ENCODE data around the gene SLC11A1.

Gene SLC11A1

DNA sequence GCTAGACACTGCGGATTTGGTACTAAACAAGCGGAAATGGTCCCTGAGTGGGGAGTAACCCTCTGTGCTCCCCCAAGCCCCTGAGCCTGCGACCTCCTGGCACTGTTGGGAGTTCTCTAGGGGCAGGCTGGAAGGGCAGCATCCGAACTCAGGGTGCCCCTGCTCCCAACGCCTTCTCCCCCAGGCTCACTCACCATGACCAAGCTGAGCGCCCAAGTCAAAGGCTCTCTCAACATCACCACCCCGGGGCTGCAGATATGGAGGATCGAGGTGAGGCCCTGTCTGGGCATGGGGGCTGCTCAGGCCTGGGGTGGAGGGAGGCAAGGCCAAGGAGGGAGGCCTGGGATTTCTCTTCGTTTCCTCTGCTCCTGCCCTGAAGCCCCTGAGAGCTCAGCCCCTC is 41.5 kb downstream of the SLC11A1 start:
- H3K4me3 Mint-ChIP-seq: no peak overlapping the region
- no peaks in the 10 kb centered on the region for H3K9me3 Mint-ChIP-seq
- H3K36me3 Mint-ChIP-seq (ENCODE audit: low read depth): no peaks in the 10 kb centered on the region
- no peaks in the 10 kb centered on the region for H3K27me3 Mint-ChIP-seq
- H3K4me1 Mint-ChIP-seq (ENCODE audit: low read depth): no peaks in the 10 kb centered on the region
- no peak overlapping the region for H3K27ac Mint-ChIP-seq
- DNase-seq: no peak

DNA sequence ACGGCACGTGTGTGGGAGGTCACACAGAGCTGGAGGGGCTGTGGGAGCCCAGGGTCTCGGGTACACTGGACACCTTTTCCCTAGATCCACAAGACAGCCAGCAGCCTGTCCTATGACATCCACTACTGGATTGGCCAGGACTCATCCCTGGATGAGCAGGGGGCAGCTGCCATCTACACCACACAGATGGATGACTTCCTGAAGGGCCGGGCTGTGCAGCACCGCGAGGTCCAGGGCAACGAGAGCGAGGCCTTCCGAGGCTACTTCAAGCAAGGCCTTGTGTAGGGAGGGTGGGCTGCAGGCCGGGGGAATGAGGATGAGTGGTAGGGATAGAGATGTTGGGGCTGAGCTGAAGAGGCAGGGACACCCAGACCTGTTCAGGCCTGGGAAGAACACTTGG is 43.5 kb downstream of the SLC11A1 start:
- H3K9me3 Mint-ChIP-seq: no peaks in the 10 kb centered on the region
- H3K27ac Mint-ChIP-seq: no peak overlapping the region
- no peaks in the 10 kb centered on the region for H3K4me1 Mint-ChIP-seq (ENCODE audit: low read depth)

DNA sequence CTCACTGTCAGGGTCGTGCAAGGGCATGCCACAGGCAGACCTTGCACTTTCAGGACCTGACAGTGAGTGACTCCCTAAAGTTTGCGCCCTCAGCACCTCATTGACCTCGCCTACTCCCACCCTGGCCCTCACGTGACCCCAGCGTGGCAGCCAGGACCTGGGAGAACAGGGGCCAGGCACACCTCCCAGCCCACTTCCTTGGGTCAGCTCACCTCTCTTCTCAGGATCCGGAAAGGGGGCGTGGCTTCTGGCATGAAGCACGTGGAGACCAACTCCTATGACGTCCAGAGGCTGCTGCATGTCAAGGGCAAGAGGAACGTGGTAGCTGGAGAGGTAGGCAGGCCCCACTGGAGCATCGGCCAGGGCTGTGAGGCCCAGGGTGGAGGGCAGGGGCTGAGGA is 45.7 kb downstream of the SLC11A1 start:
- Mint-ChIP-seq H3K4me1 (ENCODE audit: low read depth) (no peaks in the 10 kb centered on the region), H3K27me3 (no peaks in the 10 kb centered on the region), H3K27ac (no peak overlapping the region), H3K36me3 (ENCODE audit: low read depth) (no peaks in the 10 kb centered on the region), H3K9me3 (no peaks in the 10 kb centered on the region), H3K4me3 (no peak overlapping the region)
- no peak for DNase-seq

More for the DNA sequence above, 43.5 kb downstream of the SLC11A1 start:
- Mint-ChIP-seq H3K36me3 (ENCODE audit: low read depth) (no peaks in the 10 kb centered on the region), H3K4me3 (no peak overlapping the region), H3K27me3 (no peaks in the 10 kb centered on the region)
- no peak for DNase-seq

DNA sequence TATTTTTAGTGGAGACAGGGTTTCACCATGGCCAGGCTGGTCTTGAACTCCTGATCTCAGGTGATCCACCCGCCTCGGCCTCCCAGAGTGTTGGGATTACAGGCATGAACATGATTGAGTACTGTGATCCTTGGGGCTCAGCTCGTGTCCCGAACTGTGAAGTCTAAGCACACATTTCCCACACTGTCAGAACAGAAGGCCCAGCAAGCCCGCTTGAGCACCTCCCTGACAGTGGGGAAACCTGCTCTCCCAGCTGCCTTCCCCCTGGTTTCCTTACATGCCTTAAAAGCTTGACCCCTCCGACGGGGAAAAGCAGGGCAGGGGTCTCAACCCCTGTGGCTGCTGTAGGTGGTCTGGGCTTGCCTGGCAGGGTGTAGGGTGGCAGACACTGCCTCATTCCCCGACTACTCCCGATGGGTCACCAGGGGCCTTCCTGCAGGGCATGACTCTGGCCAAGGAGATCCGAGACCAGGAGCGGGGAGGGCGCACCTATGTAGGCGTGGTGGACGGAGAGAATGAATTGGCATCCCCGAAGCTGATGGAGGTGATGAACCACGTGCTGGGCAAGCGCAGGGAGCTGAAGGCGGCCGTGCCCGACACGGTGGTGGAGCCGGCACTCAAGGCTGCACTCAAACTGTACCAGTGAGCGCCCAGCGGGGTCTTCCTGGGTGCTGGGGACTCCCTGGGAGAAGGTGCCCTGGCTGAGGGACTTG is 46.9 kb downstream of the SLC11A1 start:
- Mint-ChIP-seq H3K36me3 (ENCODE audit: low read depth) (no peaks in the 10 kb centered on the region), H3K27me3 (no peaks in the 10 kb centered on the region), H3K4me3 (no peak overlapping the region), H3K4me1 (ENCODE audit: low read depth) (no peaks in the 10 kb centered on the region), H3K27ac (no peak overlapping the region), H3K9me3 (no peaks in the 10 kb centered on the region)
- no peak for DNase-seq

DNA sequence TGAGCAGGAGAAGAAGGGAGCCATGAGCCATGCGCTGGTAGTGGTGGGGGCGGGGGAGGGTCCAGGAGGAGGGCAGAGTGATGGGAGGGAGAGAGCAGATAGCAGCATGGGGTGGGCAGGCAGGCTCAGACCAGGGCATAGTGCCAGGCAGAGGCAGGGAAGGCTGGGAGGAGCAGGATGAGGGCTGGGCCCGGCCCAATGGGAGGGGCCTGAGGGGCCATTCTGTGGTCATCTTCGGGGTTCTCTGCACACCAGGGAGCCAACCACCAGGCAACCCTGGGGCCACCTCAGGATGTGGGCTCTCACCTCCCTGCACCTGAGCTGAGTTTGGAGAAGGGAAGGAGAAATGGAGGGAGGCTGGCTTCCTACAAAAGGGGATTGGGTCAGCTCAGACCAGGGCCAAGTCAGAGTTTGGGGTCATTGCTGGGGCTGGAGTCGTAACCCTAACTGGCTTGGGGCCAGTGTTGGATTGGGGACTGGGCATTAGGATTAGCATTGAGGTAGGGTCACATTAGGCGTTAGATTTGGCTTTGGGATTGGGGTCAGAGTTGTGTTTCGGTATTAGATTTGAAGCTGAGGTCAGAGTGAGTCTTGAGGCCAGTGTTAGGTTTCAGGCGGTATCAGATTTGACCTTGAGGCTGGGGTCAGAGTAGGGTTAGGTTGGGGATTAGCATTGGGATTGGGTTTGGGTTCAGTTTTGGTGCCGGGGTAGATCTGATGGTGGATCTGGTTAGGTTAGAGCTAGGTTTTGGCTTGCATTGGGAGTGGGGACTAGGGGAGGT is 48.0 kb downstream of the SLC11A1 start:
- DNase-seq: no peak
- H3K27me3 Mint-ChIP-seq: no peaks in the 10 kb centered on the region
- no peaks in the 10 kb centered on the region for H3K4me1 Mint-ChIP-seq (ENCODE audit: low read depth)
- H3K36me3 Mint-ChIP-seq (ENCODE audit: low read depth): no peaks in the 10 kb centered on the region
- no peak overlapping the region for H3K4me3 Mint-ChIP-seq
- no peaks in the 10 kb centered on the region for H3K9me3 Mint-ChIP-seq
- no peak overlapping the region for H3K27ac Mint-ChIP-seq

DNA sequence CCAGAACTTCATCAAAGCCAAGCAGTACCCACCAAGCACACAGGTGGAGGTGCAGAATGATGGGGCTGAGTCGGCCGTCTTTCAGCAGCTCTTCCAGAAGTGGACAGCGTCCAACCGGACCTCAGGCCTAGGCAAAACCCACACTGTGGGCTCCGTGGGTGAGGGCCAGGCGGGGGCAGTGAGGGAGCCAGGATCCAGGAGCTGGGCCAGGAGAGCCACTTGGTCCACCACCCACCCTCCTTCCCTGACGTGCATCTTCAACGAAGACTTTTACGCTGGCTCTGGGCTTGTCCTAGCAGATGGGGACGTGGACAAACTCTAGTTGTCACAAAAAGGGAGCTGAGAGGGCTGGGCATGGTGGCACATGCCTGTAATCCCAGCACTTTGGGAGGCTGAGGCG is 48.6 kb downstream of the SLC11A1 start:
- Mint-ChIP-seq H3K9me3 (no peaks in the 10 kb centered on the region), H3K36me3 (ENCODE audit: low read depth) (no peaks in the 10 kb centered on the region), H3K27ac (no peak overlapping the region)

DNA sequence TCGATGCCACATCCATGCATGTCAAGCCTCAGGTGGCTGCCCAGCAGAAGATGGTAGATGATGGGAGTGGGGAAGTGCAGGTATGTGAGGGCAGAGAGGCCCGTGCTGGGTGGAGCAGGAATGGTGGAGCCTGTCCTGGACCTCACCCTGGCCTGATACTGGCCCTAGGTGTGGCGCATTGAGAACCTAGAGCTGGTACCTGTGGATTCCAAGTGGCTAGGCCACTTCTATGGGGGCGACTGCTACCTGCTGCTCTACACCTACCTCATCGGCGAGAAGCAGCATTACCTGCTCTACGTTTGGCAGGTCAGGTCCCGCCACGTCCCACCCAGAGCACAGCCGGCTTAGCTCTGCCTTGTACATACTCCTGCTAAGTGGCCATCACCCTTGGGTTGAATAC is 49.8 kb downstream of the SLC11A1 start:
- DNase-seq: no peak
- Mint-ChIP-seq H3K4me1 (ENCODE audit: low read depth) (no peaks in the 10 kb centered on the region), H3K27me3 (no peaks in the 10 kb centered on the region), H3K9me3 (no peaks in the 10 kb centered on the region), H3K36me3 (ENCODE audit: low read depth) (no peaks in the 10 kb centered on the region), H3K4me3 (no peak overlapping the region), H3K27ac (no peak overlapping the region)

More for the DNA sequence above, 48.6 kb downstream of the SLC11A1 start:
- no peak overlapping the region for H3K4me3 Mint-ChIP-seq
- no peak for DNase-seq
- H3K27me3 Mint-ChIP-seq: no peaks in the 10 kb centered on the region
- H3K4me1 Mint-ChIP-seq (ENCODE audit: low read depth): no peaks in the 10 kb centered on the region

DNA sequence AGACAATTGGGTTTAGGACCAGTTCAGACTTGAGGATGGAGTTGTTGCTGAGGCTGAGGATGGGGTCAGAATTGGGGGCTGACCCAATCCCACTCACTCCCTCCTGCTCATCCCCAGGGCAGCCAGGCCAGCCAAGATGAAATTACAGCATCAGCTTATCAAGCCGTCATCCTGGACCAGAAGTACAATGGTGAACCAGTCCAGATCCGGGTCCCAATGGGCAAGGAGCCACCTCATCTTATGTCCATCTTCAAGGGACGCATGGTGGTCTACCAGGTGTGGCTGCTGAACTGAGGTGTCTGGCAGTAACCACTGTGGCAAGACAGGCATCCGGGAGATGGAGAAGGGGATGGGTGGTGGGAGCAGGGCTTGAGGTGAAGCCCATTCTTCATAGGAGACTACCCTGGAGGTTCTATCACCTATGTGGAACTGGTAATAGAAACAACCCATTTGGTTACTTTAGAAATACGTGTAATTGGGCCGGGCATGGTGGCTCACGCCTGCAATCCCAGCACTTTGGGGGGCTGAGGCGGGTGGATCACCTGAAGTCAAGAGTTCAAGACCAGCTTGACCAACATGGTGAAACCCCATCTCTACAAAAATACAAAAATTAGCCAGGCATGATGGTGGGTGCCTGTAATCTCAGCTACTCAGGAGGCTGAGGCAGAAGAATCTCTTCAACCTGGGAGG is 50.7 kb downstream of the SLC11A1 start:
- no peaks in the 10 kb centered on the region for H3K4me1 Mint-ChIP-seq (ENCODE audit: low read depth)
- H3K27ac Mint-ChIP-seq: no peak overlapping the region
- H3K9me3 Mint-ChIP-seq: no peaks in the 10 kb centered on the region
- H3K27me3 Mint-ChIP-seq: no peaks in the 10 kb centered on the region
- H3K36me3 Mint-ChIP-seq (ENCODE audit: low read depth): no peaks in the 10 kb centered on the region
- DNase-seq: peak; percentile 7
- H3K4me3 Mint-ChIP-seq: no peak overlapping the region

DNA sequence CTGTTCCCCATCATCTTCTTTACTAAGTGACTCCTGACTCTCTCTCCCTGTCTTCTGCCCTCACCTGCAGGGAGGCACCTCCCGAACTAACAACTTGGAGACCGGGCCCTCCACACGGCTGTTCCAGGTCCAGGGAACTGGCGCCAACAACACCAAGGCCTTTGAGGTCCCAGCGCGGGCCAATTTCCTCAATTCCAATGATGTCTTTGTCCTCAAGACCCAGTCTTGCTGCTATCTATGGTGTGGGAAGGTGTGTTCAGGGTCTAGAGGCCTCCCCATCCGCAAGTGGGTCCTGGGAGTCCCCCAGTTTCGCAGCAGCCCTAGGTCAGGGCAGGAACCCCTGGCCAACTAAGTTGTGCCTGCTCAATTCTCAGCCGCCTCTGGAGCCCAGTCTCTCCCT is 52.4 kb downstream of the SLC11A1 start:
- H3K9me3 Mint-ChIP-seq: no peaks in the 10 kb centered on the region
- no peak overlapping the region for H3K27ac Mint-ChIP-seq
- H3K27me3 Mint-ChIP-seq: no peaks in the 10 kb centered on the region
- H3K36me3 Mint-ChIP-seq (ENCODE audit: low read depth): no peaks in the 10 kb centered on the region
- H3K4me1 Mint-ChIP-seq (ENCODE audit: low read depth): no peaks in the 10 kb centered on the region
- no peak overlapping the region for H3K4me3 Mint-ChIP-seq
- DNase-seq: peak; percentile 8

DNA sequence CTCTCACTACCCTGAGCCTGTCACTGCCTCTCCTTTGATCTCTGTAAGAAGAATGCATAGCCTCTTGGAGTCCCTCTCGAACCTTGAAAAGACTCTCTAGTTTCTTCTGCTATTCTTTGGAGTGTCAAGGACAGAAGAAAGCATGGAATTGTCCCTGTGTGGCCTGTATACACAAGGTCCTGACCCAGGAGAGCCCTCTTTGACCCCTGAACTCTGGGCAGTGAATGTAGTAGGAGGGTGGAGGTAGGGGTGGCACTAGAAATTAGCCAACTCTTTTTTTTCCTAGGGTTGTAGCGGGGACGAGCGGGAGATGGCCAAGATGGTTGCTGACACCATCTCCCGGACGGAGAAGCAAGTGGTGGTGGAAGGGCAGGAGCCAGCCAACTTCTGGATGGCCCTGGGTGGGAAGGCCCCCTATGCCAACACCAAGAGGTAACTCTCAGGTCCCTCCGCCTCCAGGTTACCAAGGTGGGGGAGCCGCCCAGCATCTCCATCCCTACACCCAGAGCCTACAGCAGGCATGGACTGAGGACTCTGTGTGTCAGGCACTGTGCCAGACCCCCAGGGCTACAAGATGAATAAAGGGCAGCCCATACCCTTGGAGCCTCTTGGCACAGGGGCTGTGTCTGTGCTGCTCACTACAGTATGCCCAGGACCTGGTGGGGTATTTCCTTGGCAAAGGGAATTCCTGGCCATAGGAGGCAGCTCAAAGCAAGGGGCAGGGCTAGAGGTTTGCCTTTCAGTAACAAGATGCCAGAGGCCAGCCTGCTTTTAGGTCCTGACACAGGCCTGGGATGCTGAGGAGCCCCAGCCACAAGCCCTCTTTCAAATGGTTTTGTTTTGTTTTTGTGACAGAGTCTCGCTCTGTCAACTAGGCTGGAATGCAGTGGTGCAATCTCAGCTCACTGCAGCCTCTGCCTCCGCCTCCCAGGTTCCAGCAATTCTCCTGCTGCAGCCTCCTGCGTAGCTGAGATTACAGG is 53.2 kb downstream of the SLC11A1 start:
- DNase-seq: peak; percentile 22
- no peaks in the 10 kb centered on the region for H3K36me3 Mint-ChIP-seq (ENCODE audit: low read depth)
- no peaks in the 10 kb centered on the region for H3K27me3 Mint-ChIP-seq
- no peak overlapping the region for H3K4me3 Mint-ChIP-seq
- no peaks in the 10 kb centered on the region for H3K4me1 Mint-ChIP-seq (ENCODE audit: low read depth)
- H3K9me3 Mint-ChIP-seq: no peaks in the 10 kb centered on the region
- H3K27ac Mint-ChIP-seq: no peak overlapping the region

DNA sequence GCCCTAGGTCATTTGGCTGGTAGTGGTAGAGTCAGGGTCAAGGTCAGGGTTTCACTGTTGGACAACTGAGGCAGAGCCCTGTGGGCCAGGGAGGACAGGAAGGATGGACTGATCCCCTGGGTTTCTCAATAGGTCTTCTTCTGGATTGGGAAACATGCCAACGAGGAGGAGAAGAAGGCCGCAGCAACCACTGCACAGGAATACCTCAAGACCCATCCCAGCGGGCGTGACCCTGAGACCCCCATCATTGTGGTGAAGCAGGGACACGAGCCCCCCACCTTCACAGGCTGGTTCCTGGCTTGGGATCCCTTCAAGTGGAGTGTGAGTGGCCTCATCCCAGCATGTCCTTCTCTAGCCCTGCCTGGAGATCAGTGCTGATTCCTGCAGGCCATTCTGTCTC is 54.9 kb downstream of the SLC11A1 start:
- H3K27me3 Mint-ChIP-seq: no peaks in the 10 kb centered on the region
- H3K36me3 Mint-ChIP-seq (ENCODE audit: low read depth): no peaks in the 10 kb centered on the region
- peak; percentile 5 for DNase-seq
- no peaks in the 10 kb centered on the region for H3K9me3 Mint-ChIP-seq
- H3K4me3 Mint-ChIP-seq: no peak overlapping the region
- H3K27ac Mint-ChIP-seq: no peak overlapping the region
- H3K4me1 Mint-ChIP-seq (ENCODE audit: low read depth): no peaks in the 10 kb centered on the region

DNA sequence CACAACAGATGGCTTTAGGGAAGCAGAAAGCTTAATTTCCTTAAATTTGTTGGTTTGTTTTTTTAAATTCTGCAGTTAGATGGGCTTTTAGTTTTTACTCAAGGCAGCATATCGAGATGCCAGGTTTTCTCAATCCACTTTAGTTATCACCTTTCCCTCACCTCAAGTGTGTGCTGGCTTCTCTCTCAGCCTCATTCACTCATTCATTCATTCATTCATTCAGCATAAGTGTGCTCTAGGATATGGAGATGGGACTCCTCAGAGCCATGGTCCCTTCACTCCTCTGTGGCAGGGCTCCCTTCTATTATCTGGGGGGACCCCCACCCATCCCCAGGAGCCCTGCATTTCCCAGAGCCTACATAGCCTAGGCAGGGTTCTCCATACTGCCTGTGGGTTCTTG is 55.9 kb downstream of the SLC11A1 start:
- H3K36me3 Mint-ChIP-seq (ENCODE audit: low read depth): no peaks in the 10 kb centered on the region
- H3K4me1 Mint-ChIP-seq (ENCODE audit: low read depth): no peaks in the 10 kb centered on the region
- DNase-seq: peak; percentile 18
- no peak overlapping the region for H3K27ac Mint-ChIP-seq
- no peak overlapping the region for H3K4me3 Mint-ChIP-seq
- no peaks in the 10 kb centered on the region for H3K9me3 Mint-ChIP-seq
- no peaks in the 10 kb centered on the region for H3K27me3 Mint-ChIP-seq

DNA sequence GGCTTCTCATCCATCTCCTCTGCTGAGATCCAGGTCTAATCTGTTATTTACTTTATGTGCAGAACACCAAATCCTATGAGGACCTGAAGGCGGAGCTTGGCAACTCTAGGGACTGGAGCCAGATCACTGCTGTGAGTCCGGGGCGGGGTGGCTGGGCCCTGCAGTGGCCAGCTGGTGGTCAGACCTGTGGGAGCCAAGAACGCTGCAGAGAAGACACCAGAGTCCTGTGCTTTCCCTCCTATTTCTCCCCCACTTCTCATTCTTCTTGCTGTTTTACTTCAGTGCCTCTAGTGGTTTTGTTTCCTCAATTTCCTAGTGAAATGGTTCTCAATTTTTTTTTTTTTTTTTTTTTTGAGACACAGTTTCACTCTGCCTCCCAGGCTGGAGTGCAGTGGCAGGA is 56.5 kb downstream of the SLC11A1 start:
- H3K4me1 Mint-ChIP-seq (ENCODE audit: low read depth): no peaks in the 10 kb centered on the region
- no peak overlapping the region for H3K4me3 Mint-ChIP-seq
- no peak for DNase-seq
- no peaks in the 10 kb centered on the region for H3K27me3 Mint-ChIP-seq
- no peaks in the 10 kb centered on the region for H3K36me3 Mint-ChIP-seq (ENCODE audit: low read depth)
- no peak overlapping the region for H3K27ac Mint-ChIP-seq
- H3K9me3 Mint-ChIP-seq: no peaks in the 10 kb centered on the region

DNA sequence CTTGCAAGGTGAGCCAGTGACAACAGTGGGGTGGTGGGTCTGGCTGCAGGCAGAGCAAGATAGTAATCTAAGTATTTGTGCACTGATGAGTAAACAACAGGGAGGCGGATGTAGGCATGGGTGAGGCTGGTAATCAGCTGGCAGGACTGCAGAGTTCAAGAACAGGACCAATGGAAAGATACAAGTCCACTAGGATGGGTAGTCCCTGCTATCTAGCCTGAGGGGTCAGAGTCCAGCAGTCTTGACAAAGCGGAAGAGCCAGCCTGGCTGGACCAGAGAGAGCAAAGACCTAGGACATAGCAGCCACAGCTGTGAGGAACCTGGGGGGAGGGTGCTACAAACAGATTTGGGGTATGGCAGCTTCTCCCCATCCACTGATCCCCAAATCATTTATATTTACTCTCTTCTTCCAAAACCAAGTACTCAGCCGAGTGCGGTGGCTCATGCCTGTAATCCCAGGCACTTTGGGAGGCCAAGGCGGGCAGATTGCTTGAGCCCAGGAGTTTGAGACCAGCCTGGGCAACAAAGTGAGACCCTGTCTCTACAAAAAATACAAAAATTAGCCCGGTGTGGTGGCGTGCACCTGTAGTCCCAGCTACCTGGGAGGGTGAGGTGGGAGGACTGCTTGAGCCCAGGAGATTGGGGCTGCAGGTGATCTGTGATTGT is 62.8 kb downstream of the SLC11A1 start:
- Mint-ChIP-seq H3K4me3 (no peak overlapping the region), H3K27ac (peak overlapping the region; percentile 17), H3K9me3 (no peaks in the 10 kb centered on the region), H3K4me1 (ENCODE audit: low read depth) (no peaks in the 10 kb centered on the region), H3K36me3 (ENCODE audit: low read depth) (peaks cover 46% of the 10 kb centered on the region), H3K27me3 (no peaks in the 10 kb centered on the region)
- DNase-seq: no peak
